GM10248 (cell line): ENCODE results near the gene ASCL3.
"Not testable (repeated sequence)": the region's sequence is repeated elsewhere in the genome, so short reads cannot be mapped to it uniquely, and the experiment has no call there.

Experiments used
- CTCF ChIA-PET: fragments of 300-600 bp; sonication (Branson Sonifier 250); formaldehyde crosslinking; extraction: SDS; loops from one replicate; lab custom pipeline; 2021; ENCODE audit warnings: antibody characterized with exemption; lab: Yijun Ruan, JAX
- POLR2A ChIA-PET: fragments of 350-650 bp; sonication (Branson Sonifier 250); formaldehyde crosslinking; extraction: SDS; loops from one replicate; lab custom pipeline; 2020; ENCODE audit warnings: antibody characterized with exemption; lab: Yijun Ruan, JAX
- DNase-seq: peaks from one replicate; pipeline ENCODE4 v3.0.0; 2012; ENCODE audit errors: extremely low spot score
- TF ChIP-seq, protein P1 (sequence below): IDR thresholded peaks from 2 replicates; pipeline ENCODE4 v1.5.1; 2012; ENCODE audit warnings: mild to moderate bottlenecking, low read depth; ENCODE audit errors: extremely low read depth, missing control alignments, control extremely low read depth

The ASCL3 gene

DNA sequence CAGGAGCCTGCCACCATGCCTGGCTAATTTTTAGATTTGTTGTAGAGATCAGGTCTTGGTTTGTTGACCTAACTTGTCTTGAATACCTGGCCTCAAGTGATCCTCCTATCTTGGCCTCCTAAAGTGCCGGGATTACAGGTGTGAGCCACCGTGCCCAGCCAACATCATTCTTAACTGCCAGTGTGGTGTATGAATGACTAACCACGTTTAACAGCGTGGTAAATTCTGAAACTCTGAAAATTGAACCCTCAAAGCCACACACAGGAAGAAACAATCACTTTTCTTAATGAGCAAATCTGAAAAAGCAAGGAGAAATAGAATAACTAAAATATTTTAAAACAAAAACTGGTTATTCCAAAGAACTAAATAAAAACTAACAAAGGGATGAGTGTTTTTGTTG lies 14.0 kb upstream of the ASCL3 start:
- TF ChIP-seq, protein P1, sequence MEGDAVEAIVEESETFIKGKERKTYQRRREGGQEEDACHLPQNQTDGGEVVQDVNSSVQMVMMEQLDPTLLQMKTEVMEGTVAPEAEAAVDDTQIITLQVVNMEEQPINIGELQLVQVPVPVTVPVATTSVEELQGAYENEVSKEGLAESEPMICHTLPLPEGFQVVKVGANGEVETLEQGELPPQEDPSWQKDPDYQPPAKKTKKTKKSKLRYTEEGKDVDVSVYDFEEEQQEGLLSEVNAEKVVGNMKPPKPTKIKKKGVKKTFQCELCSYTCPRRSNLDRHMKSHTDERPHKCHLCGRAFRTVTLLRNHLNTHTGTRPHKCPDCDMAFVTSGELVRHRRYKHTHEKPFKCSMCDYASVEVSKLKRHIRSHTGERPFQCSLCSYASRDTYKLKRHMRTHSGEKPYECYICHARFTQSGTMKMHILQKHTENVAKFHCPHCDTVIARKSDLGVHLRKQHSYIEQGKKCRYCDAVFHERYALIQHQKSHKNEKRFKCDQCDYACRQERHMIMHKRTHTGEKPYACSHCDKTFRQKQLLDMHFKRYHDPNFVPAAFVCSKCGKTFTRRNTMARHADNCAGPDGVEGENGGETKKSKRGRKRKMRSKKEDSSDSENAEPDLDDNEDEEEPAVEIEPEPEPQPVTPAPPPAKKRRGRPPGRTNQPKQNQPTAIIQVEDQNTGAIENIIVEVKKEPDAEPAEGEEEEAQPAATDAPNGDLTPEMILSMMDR: no peak
- ChIA-PET POLR2A (no interaction called here), CTCF (interaction anchor here (8.2 kb wide), 1 partner anchor 12 kb away, joined by 102 read pairs; the partner anchor contains the start of gene ASCL3)
- DNase-seq: no peak

DNA sequence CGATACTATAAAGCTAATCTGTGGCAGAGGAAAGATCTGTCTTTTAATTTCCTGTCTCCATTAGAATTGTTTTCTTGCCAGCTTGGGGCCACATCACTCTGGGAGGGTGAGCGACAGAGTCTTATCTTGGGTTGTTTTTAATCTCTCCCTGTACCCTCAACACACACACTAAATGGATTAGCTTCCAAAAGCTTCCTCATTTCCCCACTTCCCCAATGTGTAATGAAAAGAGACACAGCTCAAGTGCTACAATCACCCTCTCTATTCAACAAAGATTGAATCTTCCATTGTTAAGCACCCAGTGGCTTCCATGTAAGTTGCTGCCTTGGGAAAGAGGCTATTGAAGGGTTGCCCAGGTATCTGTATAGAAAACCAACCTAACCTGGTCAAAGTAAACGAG lies 6.1 kb upstream of the ASCL3 start:
- no peak for DNase-seq
- TF ChIP-seq, protein P1: no peak
- CTCF ChIA-PET: interaction anchor here (1.2 to 13.3 kb wide), 4 partner anchors 9 to 34 kb away, joined by 3 to 102 read pairs (median 6); no protein-coding TSS in a partner anchor

DNA sequence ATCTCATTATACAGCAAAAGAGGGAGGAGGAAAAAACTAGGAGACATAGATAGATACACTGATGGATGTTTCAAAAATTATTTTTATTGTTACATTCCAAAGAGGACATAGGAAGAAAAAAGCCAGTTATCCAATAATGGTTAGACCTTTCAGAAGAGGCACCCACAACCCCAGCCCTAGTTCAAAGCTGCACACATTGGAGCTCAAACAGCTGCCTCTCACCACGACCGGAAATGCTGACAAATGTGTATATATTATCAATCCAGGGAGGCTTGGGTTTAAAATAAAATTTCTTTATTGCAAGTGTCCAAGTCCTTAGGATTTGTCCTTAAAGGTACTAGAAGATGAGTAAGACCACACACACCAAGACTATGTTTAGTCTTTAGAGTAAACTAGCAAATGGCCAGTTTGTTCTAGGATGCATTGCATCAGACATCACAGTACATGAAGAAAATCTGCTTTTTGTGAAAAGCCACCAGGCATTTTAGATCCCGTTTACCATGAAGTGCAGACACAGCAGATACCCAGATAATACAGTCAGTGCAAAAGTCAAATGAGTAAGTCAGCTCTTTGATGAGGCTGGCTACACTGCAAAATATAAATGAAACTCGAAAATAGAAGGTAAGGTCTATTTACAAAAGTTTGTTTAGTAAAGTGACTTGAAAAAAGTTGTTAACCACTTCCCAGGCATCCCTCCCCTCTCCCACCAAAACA lies 4.6 kb upstream of the ASCL3 start:
- POLR2A ChIA-PET: no interaction called here

More for the DNA sequence above, 6.1 kb upstream of the ASCL3 start:
- POLR2A ChIA-PET: no interaction called here

DNA sequence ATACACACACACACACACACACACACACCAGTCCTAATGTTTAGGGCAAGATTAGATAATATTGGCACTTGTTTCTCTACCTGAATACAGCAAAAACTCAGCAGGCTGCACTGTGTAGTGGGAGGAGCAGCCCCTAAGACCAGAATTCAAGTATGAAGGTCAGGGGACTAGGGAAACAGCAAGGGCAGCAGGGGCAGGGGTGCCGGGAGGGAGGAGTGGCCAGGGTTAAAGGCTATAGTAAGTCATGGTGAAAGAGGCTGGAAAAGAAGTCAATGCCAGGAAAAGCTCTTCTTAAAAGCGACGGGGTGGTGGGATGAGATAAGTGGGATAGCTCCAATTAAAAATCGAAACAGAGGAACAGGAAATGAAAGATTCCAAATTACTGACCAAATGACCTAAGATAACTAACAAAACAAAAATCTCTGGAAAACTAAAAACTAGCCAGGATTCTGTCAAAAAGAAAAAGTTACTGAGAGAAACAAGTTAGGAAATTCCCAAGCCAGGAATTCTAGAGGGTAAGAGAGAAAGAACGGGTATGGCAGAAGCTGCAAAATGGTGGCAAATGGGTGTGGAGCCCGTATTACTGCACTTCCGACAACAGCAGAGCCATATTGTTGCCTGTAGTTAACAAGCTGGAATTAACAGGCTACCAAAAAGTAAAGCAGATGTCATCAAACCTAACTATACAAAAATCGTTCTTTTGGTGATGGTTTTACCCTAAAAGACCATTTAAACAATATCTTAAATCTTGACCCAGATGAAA lies 1.3 kb downstream of the ASCL3 start:
- POLR2A ChIA-PET: no interaction called here
- TF ChIP-seq, protein P1: no peak
- DNase-seq: no peak
- CTCF ChIA-PET: interaction anchor here (1.2 to 13.3 kb wide), 4 partner anchors 9 to 74 kb away, joined by 3 to 102 read pairs (median 4); no protein-coding TSS in a partner anchor

More for the DNA sequence above, 4.6 kb upstream of the ASCL3 start:
- CTCF ChIA-PET: interaction anchor here (1.1 to 13.3 kb wide), 5 partner anchors 9 to 33 kb away, joined by 3 to 102 read pairs (median 6); no protein-coding TSS in a partner anchor
- TF ChIP-seq, protein P1: no peak
- no peak for DNase-seq

DNA sequence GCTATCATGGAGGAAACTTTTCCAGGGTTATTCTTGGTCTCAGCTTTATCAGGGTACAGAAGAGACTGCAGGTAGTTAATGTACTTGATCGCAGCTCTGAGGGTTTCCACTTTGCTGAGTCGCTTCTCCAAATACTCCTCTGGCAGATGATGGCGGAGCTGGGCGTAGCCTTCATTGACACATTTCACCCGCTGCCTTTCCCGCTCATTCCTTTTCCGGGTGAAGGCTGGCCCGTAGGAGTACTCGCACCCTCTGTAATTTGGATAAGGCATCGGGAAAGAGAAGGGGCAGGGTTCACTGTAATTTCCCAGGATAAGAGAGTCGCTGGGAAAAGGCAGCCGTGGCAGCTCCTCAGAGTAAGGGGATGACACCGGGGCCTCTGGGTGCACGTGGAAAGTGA lies 5.2 kb downstream of the ASCL3 start:
- CTCF ChIA-PET: interaction anchor here (1.4 to 2.1 kb wide), 4 partner anchors 10 to 200 kb away, joined by 4 to 13 read pairs (median 6); no protein-coding TSS in a partner anchor

DNA sequence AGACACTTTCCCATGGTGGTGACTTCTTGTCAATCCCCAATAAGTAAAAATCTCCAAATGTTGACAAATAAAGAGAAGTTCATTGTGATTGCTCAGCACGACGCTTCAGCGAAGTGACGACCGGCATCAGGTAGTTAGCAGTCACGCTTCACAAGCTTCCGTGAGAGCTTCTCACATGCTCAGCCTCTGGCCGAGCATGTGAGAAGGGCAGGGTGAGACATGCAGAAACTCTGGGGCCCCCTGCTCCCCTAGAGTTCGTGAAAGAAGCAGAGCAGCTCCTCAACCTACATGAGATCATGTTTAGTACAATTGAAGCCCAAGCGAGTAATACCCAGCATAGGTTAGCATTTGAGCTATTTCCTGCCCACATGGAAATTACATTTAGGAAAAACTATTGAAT lies 5.7 kb downstream of the ASCL3 start:
- peak; percentile 57 for DNase-seq
- POLR2A ChIA-PET: no interaction called here
- TF ChIP-seq, protein P1: no peak
- CTCF ChIA-PET: interaction anchor here (1.4 to 2.1 kb wide), 4 partner anchors 10 to 200 kb away, joined by 4 to 13 read pairs (median 6); no protein-coding TSS in a partner anchor

More for the DNA sequence above, 5.2 kb downstream of the ASCL3 start:
- TF ChIP-seq, protein P1: no peak
- DNase-seq: no peak
- POLR2A ChIA-PET: no interaction called here

DNA sequence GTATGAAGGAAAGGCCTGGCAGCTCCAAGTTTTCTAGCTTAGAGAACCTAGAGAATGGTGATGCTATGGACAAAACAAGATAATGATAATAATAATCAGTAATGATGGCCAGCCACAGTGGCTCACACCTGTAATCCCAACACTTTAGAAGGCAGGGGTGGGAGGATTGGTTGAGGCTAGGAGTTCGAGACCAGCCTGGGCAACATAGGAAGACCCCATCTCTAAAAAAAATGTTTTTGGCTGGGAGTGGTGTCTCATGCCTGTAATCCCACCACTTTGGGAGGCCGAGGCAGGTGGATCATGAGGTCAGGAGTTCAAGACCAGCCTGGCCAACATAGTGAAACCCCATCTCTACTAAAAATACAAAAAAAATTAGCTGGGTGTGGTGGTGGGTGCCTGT lies 7.0 kb downstream of the ASCL3 start:
- POLR2A ChIA-PET: not testable (repeated sequence)

More for the DNA sequence above, 7.0 kb downstream of the ASCL3 start:
- DNase-seq: not testable (repeated sequence)
- CTCF ChIA-PET: interaction anchor here (1.4 to 2.1 kb wide), 2 partner anchors 9 to 24 kb away, joined by 4 to 12 read pairs; no protein-coding TSS in a partner anchor
